ENCODE measurements around the gene MGAT3.
A peak's percentile ranks its signal among the peaks of the same experiment; 100 is the strongest.
"Not testable (repeated sequence)": the region's sequence is repeated elsewhere in the genome, so short reads cannot be mapped to it uniquely, and the experiment has no call there.

The MGAT3 gene

GRCh38 chr22:39494471-39495120 lies 37.8 kb downstream of the MGAT3 start:
- no peak for DNase-seq

GRCh38 chr22:39496131-39496838 lies 39.5 kb downstream of the MGAT3 start:
- peak; percentile 55 for DNase-seq

DNA sequence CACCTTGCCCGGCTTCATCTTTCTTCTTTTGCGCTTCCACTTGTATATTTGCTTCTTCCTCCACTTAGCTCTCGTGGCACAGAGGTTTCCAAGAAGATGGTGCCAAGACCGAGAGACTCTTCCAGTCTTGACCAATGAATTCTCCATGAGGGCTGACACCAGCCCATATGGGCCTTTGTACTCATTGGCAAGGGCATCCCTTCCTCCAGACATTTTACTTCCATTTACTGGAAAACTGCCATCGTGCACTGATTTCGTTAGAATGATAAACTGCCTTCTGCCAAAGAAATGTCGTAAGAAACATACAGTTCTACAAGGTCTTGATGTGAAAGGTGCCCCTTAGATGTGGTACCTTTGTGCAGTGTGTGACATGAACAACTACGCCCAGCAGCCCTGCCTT lies 40.6 kb downstream of the MGAT3 start:
- DNase-seq = no peak

- no peak for DNase-seq
Measured at GRCh38 chr22:39498368-39498767, 41.6 kb downstream of the MGAT3 start.

DNA sequence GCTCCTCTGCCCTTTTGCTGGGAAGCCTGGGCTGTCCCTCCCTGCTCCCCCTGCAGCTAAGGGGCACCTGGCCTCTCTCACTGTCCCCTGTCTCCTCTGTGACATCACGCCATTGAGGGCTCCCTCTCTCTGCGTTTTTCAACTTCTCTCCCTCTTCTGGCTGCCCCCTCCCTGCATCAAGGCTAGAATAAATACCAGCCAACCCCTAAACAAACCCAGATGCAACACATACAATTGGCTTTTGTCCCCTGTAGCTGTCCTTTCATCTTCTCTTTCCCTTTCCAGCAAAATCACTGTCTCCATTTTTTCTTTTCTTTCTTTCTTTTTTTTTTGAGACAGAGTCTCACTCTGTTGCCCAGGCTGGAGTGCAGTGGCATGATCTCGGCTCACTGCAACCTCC lies 42.0 kb downstream of the MGAT3 start:
- DNase-seq = no peak

DNA sequence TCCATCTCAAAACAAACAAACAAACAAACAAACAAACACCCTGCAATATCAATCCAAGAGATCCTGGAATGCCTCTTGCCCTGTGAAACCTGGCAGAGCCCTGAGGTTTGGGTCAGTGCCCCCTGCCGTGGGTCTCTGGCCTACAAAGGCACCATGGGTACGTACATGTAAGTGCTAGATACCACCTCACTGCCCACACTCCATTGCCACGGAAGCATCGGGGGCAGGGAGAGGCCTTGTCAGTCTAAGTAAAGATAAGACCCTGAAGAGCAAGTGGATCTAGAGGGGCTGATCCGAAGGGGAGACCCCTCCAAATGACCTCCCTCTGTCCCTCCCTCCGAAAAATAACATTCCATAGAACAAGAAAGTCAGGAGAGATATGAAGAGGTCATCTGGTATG lies 43.3 kb downstream of the MGAT3 start:
- no peak for DNase-seq

DNA sequence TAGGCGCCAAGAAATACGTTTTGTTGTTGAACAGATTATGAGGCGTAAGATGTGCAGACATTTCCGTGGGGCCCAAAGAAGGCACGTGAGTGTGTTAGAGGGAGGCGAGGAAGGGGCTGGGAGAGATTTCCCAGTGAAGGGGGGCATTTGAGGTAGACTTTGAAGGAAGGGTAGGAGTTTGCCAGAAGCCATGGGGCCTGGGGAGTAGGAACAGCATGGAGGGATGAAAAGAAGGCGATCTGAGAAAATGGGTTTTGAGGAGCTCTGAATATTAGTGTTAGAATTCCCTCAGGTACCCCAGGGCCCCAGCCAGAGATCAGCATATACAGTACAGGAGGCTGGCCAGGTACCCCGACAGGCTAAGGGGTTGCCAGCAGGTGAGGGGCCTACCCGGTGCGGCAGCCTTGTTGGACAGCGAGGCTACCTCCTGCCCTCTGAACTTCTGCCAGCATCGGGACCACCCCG lies 44.9 kb downstream of the MGAT3 start:
- DNase-seq = no peak

DNA sequence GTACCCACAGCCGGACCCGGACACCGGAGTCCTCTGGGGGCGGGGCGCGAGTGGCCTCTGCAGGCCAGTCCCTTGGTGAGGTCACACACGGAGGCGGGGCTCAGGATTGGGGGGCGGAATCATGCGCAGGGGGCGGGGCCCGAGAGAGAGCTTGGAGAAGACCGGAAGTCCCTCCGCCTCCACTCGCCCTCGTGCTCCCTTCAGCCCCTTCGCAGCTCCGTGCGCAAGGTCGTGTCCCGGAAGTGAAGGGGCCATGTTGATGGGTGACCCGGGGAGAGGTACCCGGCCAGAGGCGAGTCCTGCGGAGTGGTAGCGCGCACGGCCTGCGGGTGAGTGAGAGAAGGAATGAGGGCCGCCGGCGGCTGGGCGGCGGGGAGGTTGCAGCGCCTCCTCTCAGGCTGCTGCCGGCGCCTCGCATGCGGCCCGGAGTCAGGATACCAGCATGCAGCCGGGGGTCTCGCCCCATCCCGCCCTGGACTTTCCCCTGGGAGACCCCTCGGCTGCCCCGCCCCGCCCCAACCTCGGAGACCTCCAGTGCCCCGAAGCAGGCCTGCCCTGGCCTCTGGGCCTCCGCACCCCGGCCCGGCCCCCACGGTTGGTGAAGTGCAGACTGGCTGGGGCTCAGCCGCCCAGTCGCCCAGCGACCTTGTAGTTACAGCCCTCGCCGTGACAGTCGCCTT lies 45.4 kb downstream of the MGAT3 start, which contains the start of gene MIEF1:
MIEF1 (plus strand) TSS at position 182 of the 680 bp plus-strand sequence. CDS start 9,005 bp downstream, outside the sequence.
- peak; percentile 89 for DNase-seq

DNA sequence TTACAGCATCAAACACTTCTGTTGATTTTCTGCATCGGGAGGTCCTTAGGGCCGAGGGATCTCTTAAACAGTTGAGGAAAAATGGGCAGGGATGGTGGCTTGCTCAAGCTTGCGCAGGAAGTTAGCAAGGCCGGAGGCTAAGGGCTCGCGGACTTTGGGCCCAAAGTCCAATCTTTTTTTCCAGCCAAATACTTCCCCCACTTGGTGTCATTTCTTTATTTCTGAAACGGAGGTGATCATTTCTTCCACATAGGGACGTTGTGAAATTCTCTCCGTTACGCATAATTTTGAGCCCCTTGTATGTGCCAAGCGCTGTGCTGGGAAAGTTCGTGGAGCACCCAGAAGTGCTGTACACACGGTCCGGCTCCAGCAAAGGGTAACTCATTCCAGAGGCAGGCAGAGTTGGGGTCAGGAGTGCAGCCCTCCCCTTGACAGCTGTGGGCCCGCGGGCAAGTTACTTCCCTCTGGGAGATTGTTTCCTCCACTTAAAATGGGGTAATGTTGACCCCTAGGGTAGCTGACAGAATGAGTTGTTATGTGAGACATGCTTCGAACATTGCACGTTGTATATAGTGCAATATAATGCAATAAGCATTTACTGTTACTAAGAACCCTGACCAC lies 46.1 kb downstream of the MGAT3 start:
- DNase-seq = no peak

- DNase-seq = no peak
Measured at GRCh38 chr22:39503630-39504029, 46.8 kb downstream of the MGAT3 start.

- no peak for DNase-seq
Measured at GRCh38 chr22:39504071-39504470, 47.3 kb downstream of the MGAT3 start.

DNA sequence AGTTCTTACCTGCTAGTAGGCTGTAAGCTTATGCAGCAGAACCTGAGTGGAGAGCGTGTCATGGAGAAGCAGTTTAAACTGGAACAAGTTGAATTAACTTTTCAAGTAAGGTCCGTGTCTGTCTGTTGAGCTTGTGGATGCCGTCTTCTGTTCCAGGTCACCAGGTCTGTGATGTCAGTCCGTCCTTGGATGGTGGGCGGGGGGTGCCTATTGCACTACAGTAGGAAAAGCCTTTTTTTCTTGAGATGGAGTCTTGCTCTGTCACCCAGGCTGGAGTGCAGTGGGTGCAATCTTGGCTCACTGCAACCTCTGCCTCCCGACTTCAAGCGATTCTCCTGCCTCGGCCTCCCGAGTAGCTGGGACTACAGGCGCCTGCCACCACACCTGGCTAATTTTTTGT lies 50.2 kb downstream of the MGAT3 start:
- not testable (repeated sequence) for DNase-seq

DNA sequence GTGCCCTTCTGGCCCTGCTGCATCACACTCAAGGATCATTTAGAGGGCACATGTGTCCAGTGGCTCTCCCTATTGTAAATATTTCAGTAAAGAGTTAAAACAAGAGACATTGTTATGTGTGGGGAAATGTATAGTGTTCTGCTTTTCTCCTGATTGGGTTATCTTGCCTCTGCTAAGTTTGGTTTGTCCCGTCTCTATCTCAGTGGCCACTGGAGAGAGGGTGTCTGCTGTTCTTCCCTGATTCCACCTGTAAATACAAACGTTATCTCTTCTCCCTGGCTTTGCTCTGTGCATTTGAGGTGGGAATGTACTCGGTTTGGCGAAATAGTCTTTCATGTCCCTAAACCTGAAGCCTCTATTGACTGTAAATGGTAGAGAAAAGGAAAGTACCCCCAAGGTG lies 51.6 kb downstream of the MGAT3 start:
- DNase-seq = no peak

DNA sequence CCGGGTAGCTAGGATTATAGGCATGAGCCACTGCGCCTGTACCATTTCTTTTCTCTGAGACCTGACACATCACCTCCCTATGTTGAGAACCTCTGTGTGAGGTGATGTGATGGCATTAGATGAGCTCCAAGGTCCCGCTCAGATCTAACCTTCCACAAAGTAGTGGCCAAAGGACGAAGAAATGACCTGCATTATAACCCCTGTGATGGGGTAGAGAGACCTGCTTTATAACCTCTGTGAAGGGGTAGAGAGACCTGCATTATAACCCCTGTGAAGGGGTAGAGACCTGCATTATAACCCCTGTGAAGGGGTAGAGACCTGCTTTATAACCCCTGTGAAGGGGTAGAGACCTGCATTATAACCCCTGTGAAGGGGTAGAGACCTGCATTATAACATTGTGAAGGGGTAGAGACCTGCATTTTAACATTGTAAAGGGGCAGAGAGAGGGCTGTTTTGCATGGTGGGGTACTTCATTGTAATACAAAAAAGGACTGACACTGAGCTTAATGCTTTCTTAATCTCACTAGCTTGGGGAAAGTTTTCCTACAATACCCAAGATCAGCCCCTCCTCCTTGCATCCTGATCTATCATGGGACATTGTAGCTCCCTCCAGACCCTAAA lies 53.8 kb downstream of the MGAT3 start:
- no peak for DNase-seq

GRCh38 chr22:39511226-39511625 lies 54.4 kb downstream of the MGAT3 start:
- no peak for DNase-seq

GRCh38 chr22:39512026-39512425 lies 55.2 kb downstream of the MGAT3 start:
- no peak for DNase-seq

GRCh38 chr22:39513791-39514190 lies 57.0 kb downstream of the MGAT3 start:
- DNase-seq = no peak

DNA sequence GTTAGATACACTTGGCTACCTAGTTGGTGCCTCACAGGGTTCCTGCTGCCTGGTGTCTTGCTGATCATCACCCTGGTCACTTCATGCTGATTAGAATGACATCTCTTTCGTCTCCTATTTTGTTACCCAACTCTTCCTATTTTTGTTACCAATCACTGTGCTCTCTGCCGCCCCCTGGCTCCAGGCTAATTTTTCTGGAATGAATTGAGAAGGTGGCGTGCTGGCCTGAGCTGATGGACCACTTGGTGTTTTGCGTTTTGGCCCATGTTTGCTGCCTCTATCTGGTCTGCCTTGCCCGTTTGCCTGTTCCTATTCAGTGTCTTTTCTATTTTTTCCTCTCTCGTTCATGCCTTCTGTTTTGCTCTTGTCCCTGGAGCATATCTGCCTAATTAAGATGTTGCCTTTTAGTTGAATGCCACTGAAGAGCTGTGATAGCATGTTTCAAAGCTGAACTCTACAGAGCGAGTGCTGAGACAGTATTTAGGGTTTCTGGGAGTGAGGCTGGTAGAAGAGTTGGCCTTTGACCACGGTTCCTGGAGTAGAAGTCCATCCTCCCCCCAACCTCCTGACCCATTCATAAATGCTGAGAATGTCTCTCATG lies 57.7 kb downstream of the MGAT3 start:
- peak; percentile 58 for DNase-seq

- no peak for DNase-seq
Measured at GRCh38 chr22:39515266-39516050, 58.6 kb downstream of the MGAT3 start.

GRCh38 chr22:39517470-39517869 lies 60.7 kb downstream of the MGAT3 start:
- no peak for DNase-seq

- no peak for DNase-seq
Measured at GRCh38 chr22:39518144-39518786, 61.5 kb downstream of the MGAT3 start.
